Endothelial cell of umbilical vein (primary cell): Measurements from ENCODE around the gene GPR135. TPM values are rescaled to one million over a fixed set of nuclear protein-coding genes. Genes with fewer than 3 reads are reported as not detected.

Experiments used
- BruUV-seq: library from RNA; stranded (reverse); fragments of 400-500 nt; replicated peaks from 2 replicates; lab custom pipeline; 2021; lab: Mats Ljungman, UMichigan
- CTCF ChIA-PET: fragments of 300-600, 350-600 bp; sonication (Branson Sonifier 250); formaldehyde crosslinking; loops from one replicate; lab custom pipeline; 2021; ENCODE audit warnings: antibody characterized with exemption, inconsistent platforms; lab: Charles Lee
- POLR2A ChIA-PET: fragments of 300-600, 350-600 bp; sonication (Branson Sonifier 250); formaldehyde crosslinking; loops from one replicate; lab custom pipeline; 2021; ENCODE audit warnings: antibody characterized with exemption, inconsistent platforms; lab: Charles Lee
- DNase-seq: peaks from one replicate; pipeline ENCODE4 v3.0.0-alpha.2; 2011; ENCODE audit warnings: low read depth, low spot score
- FAIRE-seq: peaks from 2 replicates; lab custom pipeline; 2011; peaks lifted over from hg19 to GRCh38; lab: Jason Lieb, UNC
- H2AFZ ChIP-seq: 2 replicates; pipeline ENCODE4 v1.6.0; 2012; ENCODE audit warnings: low read depth, low read length, control low read depth, inconsistent platforms
- H3K27ac ChIP-seq: 2 replicates; pipeline ENCODE4 v1.5.1; 2011; ENCODE audit warnings: low read depth, mild to moderate bottlenecking, control low read depth, low read length, moderate library complexity; ENCODE audit not compliant: insufficient read depth
- H3K27me3 ChIP-seq, 2 experiments: 2 replicates each; pipeline versions ENCODE4 v1.6.0 to v1.6.1; 2011; ENCODE audit warnings: low read length in 2 of 2, mixed read lengths in 1 of 2; ENCODE audit not compliant: control insufficient read depth in 2 of 2, insufficient read depth in 2 of 2
- H3K36me3 ChIP-seq, 2 experiments: 2 replicates in 1 of 2; 3 replicates in 1 of 2; pipeline ENCODE4 v1.5.1; 2011; ENCODE audit warnings: low read length in 2 of 2, mild to moderate bottlenecking in 1 of 2, moderate library complexity in 1 of 2; ENCODE audit not compliant: control insufficient read depth in 2 of 2, insufficient read depth in 2 of 2; ENCODE audit errors: extremely low read depth in 1 of 2
- H3K4me1 ChIP-seq: 3 replicates; pipeline ENCODE4 v1.5.1; 2011; ENCODE audit warnings: mild to moderate bottlenecking, low read length; ENCODE audit not compliant: control insufficient read depth, insufficient read depth; ENCODE audit errors: extremely low read depth
- H3K4me2 ChIP-seq: 2 replicates; pipeline ENCODE4 v1.6.1; 2011; ENCODE audit warnings: low read length, control low read depth, mixed read lengths; ENCODE audit not compliant: insufficient read depth
- H3K4me3 ChIP-seq, 3 experiments: fragments of 200-600 bp in 1 of 3; sonication (generic), shearing (Covaris generic) in 1 of 3; replicated peaks in 1 of 3; 2 replicates each; pipeline ENCODE4 v1.5.1; 2011 to 2016; ENCODE audit warnings: control low read depth in 3 of 3, low read length in 3 of 3, mild to moderate bottlenecking in 2 of 3, inconsistent platforms in 1 of 3, low read depth in 1 of 3, moderate library complexity in 1 of 3; ENCODE audit not compliant: insufficient read depth in 1 of 3
- H3K79me2 ChIP-seq: 2 replicates; pipeline ENCODE4 v1.6.0; 2012; ENCODE audit warnings: low read length, inconsistent platforms; ENCODE audit not compliant: control insufficient read depth, insufficient read depth
- H3K9ac ChIP-seq: replicated peaks from 2 replicates; pipeline ENCODE3; 2011; ENCODE audit warnings: low read length, control low read depth; ENCODE audit not compliant: insufficient read depth; ENCODE audit errors: extremely low read depth
- H3K9me1 ChIP-seq: replicated peaks from 3 replicates; pipeline ENCODE4 v1.6.0; 2011; ENCODE audit warnings: mild to moderate bottlenecking, low read length; ENCODE audit not compliant: control insufficient read depth, insufficient read depth; ENCODE audit errors: extremely low read depth
- H3K9me3 ChIP-seq: replicated peaks from 2 replicates; pipeline ENCODE4 v1.5.1; 2012; ENCODE audit warnings: low read length, inconsistent platforms; ENCODE audit not compliant: control insufficient read depth, insufficient read depth
- H4K20me1 ChIP-seq: replicated peaks from 2 replicates; pipeline ENCODE3; 2011; ENCODE audit warnings: mild to moderate bottlenecking, low read length; ENCODE audit not compliant: control insufficient read depth, insufficient read depth; ENCODE audit errors: extremely low read depth
- CTCF ChIP-seq, 2 donors: IDR thresholded peaks; 1 replicate in 1 of 2; 2 replicates in 1 of 2; pipeline ENCODE4 v1.5.1; 2011; ENCODE audit warnings: low read length in 2 of 2, mild to moderate bottlenecking in 2 of 2, moderate library complexity in 2 of 2, control low read depth in 1 of 2, inconsistent platforms in 1 of 2, low read depth in 1 of 2; ENCODE audit not compliant: insufficient read depth in 1 of 2; ENCODE audit errors: extremely low read depth in 1 of 2
- EZH2 ChIP-seq: IDR thresholded peaks from 2 replicates; pipeline ENCODE4 v1.6.1; 2012; ENCODE audit warnings: borderline replicate concordance, low read depth, mild to moderate bottlenecking, moderate library complexity, low read length, inconsistent platforms; ENCODE audit not compliant: severe bottlenecking
- FOS ChIP-seq: IDR thresholded peaks from 2 replicates; pipeline ENCODE4 v1.6.1; 2011; ENCODE audit warnings: mild to moderate bottlenecking, low read length, moderate library complexity, borderline replicate concordance; ENCODE audit not compliant: insufficient read depth
- GATA2 ChIP-seq: IDR thresholded peaks from 2 replicates; pipeline ENCODE4 v1.7.0; 2011; ENCODE audit warnings: low read depth, mild to moderate bottlenecking, moderate library complexity, mixed read lengths, low read length; ENCODE audit not compliant: insufficient read length, insufficient read depth
- JUN ChIP-seq: IDR thresholded peaks from 2 replicates; pipeline ENCODE4 v1.6.1; 2011; ENCODE audit warnings: borderline replicate concordance, low read depth; ENCODE audit not compliant: insufficient read length, insufficient read depth
- MAX ChIP-seq: IDR thresholded peaks from 2 replicates; pipeline ENCODE4 v1.6.1; 2011; ENCODE audit not compliant: insufficient read depth, insufficient read length
- MYC ChIP-seq: IDR thresholded peaks from one replicate; pipeline ENCODE4 v1.6.1; 2011; ENCODE audit warnings: mild to moderate bottlenecking, low read depth, low read length
- POLR2A ChIP-seq: IDR thresholded peaks from 2 replicates; pipeline ENCODE4 v1.6.1; 2012; ENCODE audit warnings: low read depth, mild to moderate bottlenecking, control low read depth, low read length
- POLR2AphosphoS5 ChIP-seq: IDR thresholded peaks from 2 replicates; pipeline ENCODE4 v1.6.1; 2012; ENCODE audit warnings: low read depth, mild to moderate bottlenecking, control low read depth, low read length, moderate library complexity; ENCODE audit not compliant: insufficient read depth
- dilution Hi-C: fragments of 300-500 bp; cut with MboI; formaldehyde crosslinking; loops from one replicate; pipeline ENCODE4 v1.15.0; 2019; ENCODE audit warnings: low sequenced_read_pairs; ENCODE audit not compliant: extremely low pct_ligation_motif_present
- intact Hi-C: fragments of 100-400 bp; cut with micrococcal nuclease; formaldehyde crosslinking; loops from one replicate; pipeline ENCODE4 v1.10.0; 2022
- polyA plus RNA-seq, 4 experiments: library from polyadenylated mRNA; depleted of rRNA in 3 of 4; stranded (reverse) in 3 of 4; unstranded in 1 of 4; fragments of >200 nt; gene quantifications; 2 replicates each; pipeline versions ENCODE4 v1.2.1 to v1.2.3, GENCODE V29; 2011 to 2012; ENCODE audit warnings: missing spikeins in 1 of 4
- total RNA-seq: library from RNA; stranded (reverse); gene quantifications from 2 replicates; pipeline ENCODE4 v1.2.3, GENCODE V29; 2021

Gene GPR135
- total and polyA plus RNA-seq, 2 donors (not counting 3 experiments of a cell fraction or from before 2014, with no cell fraction given) = 0.80 to 3.4 TPM

- no peak for FAIRE-seq
- no peak for DNase-seq
- Histone ChIP-seq H3K9me3 (no peaks in the 10 kb centered on the region), H3K36me3 (peaks cover 0 to 2% of the 10 kb centered on the region in 2 experiments), H3K4me3 (no peak overlapping the region), H2AFZ (no peak overlapping the region), H3K4me1 (no peaks in the 10 kb centered on the region), H4K20me1 (no peaks in the 10 kb centered on the region), H3K79me2 (no peaks in the 10 kb centered on the region), H3K27ac (no peak overlapping the region), H3K27me3 (peaks cover 0 to 7% of the 10 kb centered on the region in 2 experiments), H3K9ac (no peak overlapping the region), H3K9me1 (no peaks in the 10 kb centered on the region), H3K4me2 (no peak overlapping the region)
- TF ChIP-seq EZH2 (no peak), MAX (no peak), POLR2A (no peak), POLR2AphosphoS5 (no peak), FOS (no peak), JUN (no peak), MYC (no peak), CTCF (IDR thresholded peaks at IDR 0.05; ENCODE audit: extremely low read depth in 1 of 2, insufficient read depth in 1 of 2, low read depth in 1 of 2, low read length in 2 of 2) (no peak), GATA2 (no peak)
- BruUV-seq = no TSS peak
- ChIA-PET POLR2A (no interaction called here), CTCF (interaction anchor here (1.1 to 2.4 kb wide), 20 partner anchors 11 to 676 kb away, joined by 3 to 45 read pairs (median 6); partner anchors contain the start of genes CCDC175, JKAMP and L3HYPDH)
- intact Hi-C loops (loop anchor here (1.0 to 10.0 kb wide), 3 partner anchors 69 to 657 kb away; partner anchors contain the start of genes CCDC175 and DHRS7), dilution Hi-C loops (no loop called here)
Observed at GRCh38 chr14:59507752-59508103, 42.5 kb upstream of the GPR135 start.
